ENCODE measurements around the gene CDC34. TPM values are rescaled to one million over a fixed set of nuclear protein-coding genes. Genes with fewer than 3 reads are reported as not detected.

The CDC34 gene
- total RNA-seq, 1 experiment from 2014 or later = 87.4 TPM

DNA sequence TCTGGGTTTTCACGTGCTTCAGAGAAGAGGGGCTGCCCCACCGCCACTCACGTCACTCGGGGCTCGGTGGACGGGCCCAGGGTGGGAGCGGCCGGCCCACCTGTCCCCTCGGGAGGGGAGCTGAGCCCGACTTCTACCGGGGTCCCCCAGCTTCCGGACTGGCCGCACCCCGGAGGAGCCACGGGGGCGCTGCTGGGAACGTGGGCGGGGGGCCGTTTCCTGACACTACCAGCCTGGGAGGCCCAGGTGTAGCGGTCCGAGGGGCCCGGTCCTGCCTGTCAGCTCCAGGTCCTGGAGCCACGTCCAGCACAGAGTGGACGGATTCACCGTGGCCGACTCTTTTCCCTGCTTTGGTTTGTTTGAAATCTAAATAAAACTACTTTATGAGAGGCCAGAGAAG is 10.1 kb downstream of the CDC34 start:
- Histone ChIP-seq H3K27me3 (ENCODE audit: insufficient read depth, low read length) (no peaks in the 10 kb centered on the region), H3K36me3 (ENCODE audit: control insufficient read depth in 1 of 2, insufficient read depth in 2 of 2, low read length in 2 of 2) (peaks cover 16 to 17% of the 10 kb centered on the region in 2 experiments; a peak in 3 of 4 replicates), H3K9ac (ENCODE audit: low read length) (no peak overlapping the region), H3K79me2 (ENCODE audit: insufficient read depth, low read length) (peaks cover 6% of the 10 kb centered on the region; the same call in 1 of the 2 replicates), H3K27ac (ENCODE audit: low read depth, low read length) (no peak overlapping the region), H3K4me2 (ENCODE audit: low read length) (no peak overlapping the region), H3K9me3 (ENCODE audit: control insufficient read depth in 1 of 2, insufficient read depth in 1 of 2, low read depth in 1 of 2, low read length in 2 of 2) (no peaks in the 10 kb centered on the region), H3K9me2 (ENCODE audit: insufficient read depth) (no peaks in the 10 kb centered on the region), H3K4me1 (ENCODE audit: control insufficient read depth in 1 of 2, insufficient read depth in 2 of 2, low read length in 2 of 2) (peaks cover 0 to 5% of the 10 kb centered on the region in 2 experiments; a peak in 1 of 4 replicates), H4K20me1 (ENCODE audit: insufficient read depth) (no peaks in the 10 kb centered on the region), H3K4me3 (replicated peaks in 1 of 2; ENCODE audit: low read depth in 1 of 2, low read length in 2 of 2) (no peak overlapping the region), H2AFZ (ENCODE audit: low read depth, low read length, poor library complexity, severe bottlenecking) (no peak overlapping the region)
- intact Hi-C loops (cut with micrococcal nuclease) = no loop called here
- POLR2A ChIA-PET = interaction anchor here (1.7 kb wide), 1 partner anchor 9 kb away, joined by 5 read pairs; no protein-coding TSS in a partner anchor
- TF ChIP-seq, protein P1, sequence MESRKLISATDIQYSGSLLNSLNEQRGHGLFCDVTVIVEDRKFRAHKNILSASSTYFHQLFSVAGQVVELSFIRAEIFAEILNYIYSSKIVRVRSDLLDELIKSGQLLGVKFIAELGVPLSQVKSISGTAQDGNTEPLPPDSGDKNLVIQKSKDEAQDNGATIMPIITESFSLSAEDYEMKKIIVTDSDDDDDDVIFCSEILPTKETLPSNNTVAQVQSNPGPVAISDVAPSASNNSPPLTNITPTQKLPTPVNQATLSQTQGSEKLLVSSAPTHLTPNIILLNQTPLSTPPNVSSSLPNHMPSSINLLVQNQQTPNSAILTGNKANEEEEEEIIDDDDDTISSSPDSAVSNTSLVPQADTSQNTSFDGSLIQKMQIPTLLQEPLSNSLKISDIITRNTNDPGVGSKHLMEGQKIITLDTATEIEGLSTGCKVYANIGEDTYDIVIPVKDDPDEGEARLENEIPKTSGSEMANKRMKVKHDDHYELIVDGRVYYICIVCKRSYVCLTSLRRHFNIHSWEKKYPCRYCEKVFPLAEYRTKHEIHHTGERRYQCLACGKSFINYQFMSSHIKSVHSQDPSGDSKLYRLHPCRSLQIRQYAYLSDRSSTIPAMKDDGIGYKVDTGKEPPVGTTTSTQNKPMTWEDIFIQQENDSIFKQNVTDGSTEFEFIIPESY (IDR thresholded peaks at IDR 0.05; ENCODE audit: extremely low read depth, insufficient replicate concordance, low read length) = no peak
- TF ChIP-seq CBX3 (IDR thresholded peaks at IDR 0.05; ENCODE audit: low read depth) = no peak
- TF ChIP-seq EZH2 (IDR thresholded peaks at IDR 0.05) = no peak
- TF ChIP-seq MAX (IDR thresholded peaks at IDR 0.05) = no peak
- TF ChIP-seq, protein P2, sequence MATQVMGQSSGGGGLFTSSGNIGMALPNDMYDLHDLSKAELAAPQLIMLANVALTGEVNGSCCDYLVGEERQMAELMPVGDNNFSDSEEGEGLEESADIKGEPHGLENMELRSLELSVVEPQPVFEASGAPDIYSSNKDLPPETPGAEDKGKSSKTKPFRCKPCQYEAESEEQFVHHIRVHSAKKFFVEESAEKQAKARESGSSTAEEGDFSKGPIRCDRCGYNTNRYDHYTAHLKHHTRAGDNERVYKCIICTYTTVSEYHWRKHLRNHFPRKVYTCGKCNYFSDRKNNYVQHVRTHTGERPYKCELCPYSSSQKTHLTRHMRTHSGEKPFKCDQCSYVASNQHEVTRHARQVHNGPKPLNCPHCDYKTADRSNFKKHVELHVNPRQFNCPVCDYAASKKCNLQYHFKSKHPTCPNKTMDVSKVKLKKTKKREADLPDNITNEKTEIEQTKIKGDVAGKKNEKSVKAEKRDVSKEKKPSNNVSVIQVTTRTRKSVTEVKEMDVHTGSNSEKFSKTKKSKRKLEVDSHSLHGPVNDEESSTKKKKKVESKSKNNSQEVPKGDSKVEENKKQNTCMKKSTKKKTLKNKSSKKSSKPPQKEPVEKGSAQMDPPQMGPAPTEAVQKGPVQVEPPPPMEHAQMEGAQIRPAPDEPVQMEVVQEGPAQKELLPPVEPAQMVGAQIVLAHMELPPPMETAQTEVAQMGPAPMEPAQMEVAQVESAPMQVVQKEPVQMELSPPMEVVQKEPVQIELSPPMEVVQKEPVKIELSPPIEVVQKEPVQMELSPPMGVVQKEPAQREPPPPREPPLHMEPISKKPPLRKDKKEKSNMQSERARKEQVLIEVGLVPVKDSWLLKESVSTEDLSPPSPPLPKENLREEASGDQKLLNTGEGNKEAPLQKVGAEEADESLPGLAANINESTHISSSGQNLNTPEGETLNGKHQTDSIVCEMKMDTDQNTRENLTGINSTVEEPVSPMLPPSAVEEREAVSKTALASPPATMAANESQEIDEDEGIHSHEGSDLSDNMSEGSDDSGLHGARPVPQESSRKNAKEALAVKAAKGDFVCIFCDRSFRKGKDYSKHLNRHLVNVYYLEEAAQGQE (IDR thresholded peaks at IDR 0.05; ENCODE audit: low read depth) = no peak
- TF ChIP-seq RAD21 (IDR thresholded peaks at IDR 0.05; ENCODE audit: low read depth) = no peak
- no peak for TF ChIP-seq ZFX (IDR thresholded peaks at IDR 0.05)
- TF ChIP-seq CTCF (IDR thresholded peaks at IDR 0.05 in 2 of 3, conservative IDR thresholded peaks at IDR 0.05 in 1 of 3; ENCODE audit: borderline replicate concordance in 1 of 3, insufficient read depth in 1 of 3, low read depth in 2 of 3, low read length in 2 of 3) = no peak
- RAD21 ChIA-PET (ENCODE audit: low non-redundant PET in 1 of 2, low total read pairs in 2 of 2, uncharacterized antibody in 2 of 2, unreplicated experiment in 2 of 2) = no interaction called here
- DNase-seq (ENCODE audit: low read depth, low spot score) (no peak), ATAC-seq (no peak)
- BruUV-seq (replicated peaks) = no TSS peak
- CTCF ChIA-PET = no interaction called here
